ENCODE results near the gene HPS5. TPM values are rescaled to one million over a fixed set of nuclear protein-coding genes. Genes with fewer than 3 reads are reported as not detected.

Gene HPS5
- total and polyA plus RNA-seq, 2 of the 13 experiments (the other 11 are each of a cell fraction or from before 2014, with no cell fraction given): 6.6 to 25.5 TPM

- TF ChIP-seq ZBTB10 (CRISPR knock-in tag; IDR thresholded peaks at IDR 0.05; ENCODE audit: borderline replicate concordance) (no peak), ZNF556 (CRISPR knock-in tag; IDR thresholded peaks at IDR 0.05; ENCODE audit: borderline replicate concordance) (no peak), CAMTA2 (CRISPR knock-in tag; IDR thresholded peaks at IDR 0.05; ENCODE audit: borderline replicate concordance) (no peak), TAF1 (CRISPR knock-in tag; IDR thresholded peaks at IDR 0.05) (peak; percentile 41; the same call in 1 of the 2 replicates), ZNF10 (CRISPR knock-in tag; IDR thresholded peaks at IDR 0.05; ENCODE audit: borderline replicate concordance, low read depth) (no peak), ZNF275 (CRISPR knock-in tag; IDR thresholded peaks at IDR 0.05; ENCODE audit: borderline replicate concordance) (no peak), TIGD3 (CRISPR knock-in tag; IDR thresholded peaks at IDR 0.05; ENCODE audit: borderline replicate concordance) (no peak), ZNF878 (CRISPR knock-in tag; IDR thresholded peaks at IDR 0.05) (no peak), KLF9 (CRISPR knock-in tag; IDR thresholded peaks at IDR 0.05; ENCODE audit: low read depth) (no peak), HNRNPLL (IDR thresholded peaks at IDR 0.05; ENCODE audit: low read depth, low read length, poor library complexity, severe bottlenecking) (no peak), NAIF1 (CRISPR knock-in tag; IDR thresholded peaks at IDR 0.05; ENCODE audit: borderline replicate concordance) (no peak), NPAS2 (CRISPR knock-in tag; IDR thresholded peaks at IDR 0.05; ENCODE audit: borderline replicate concordance) (no peak)
- TF ChIP-seq, protein P1, sequence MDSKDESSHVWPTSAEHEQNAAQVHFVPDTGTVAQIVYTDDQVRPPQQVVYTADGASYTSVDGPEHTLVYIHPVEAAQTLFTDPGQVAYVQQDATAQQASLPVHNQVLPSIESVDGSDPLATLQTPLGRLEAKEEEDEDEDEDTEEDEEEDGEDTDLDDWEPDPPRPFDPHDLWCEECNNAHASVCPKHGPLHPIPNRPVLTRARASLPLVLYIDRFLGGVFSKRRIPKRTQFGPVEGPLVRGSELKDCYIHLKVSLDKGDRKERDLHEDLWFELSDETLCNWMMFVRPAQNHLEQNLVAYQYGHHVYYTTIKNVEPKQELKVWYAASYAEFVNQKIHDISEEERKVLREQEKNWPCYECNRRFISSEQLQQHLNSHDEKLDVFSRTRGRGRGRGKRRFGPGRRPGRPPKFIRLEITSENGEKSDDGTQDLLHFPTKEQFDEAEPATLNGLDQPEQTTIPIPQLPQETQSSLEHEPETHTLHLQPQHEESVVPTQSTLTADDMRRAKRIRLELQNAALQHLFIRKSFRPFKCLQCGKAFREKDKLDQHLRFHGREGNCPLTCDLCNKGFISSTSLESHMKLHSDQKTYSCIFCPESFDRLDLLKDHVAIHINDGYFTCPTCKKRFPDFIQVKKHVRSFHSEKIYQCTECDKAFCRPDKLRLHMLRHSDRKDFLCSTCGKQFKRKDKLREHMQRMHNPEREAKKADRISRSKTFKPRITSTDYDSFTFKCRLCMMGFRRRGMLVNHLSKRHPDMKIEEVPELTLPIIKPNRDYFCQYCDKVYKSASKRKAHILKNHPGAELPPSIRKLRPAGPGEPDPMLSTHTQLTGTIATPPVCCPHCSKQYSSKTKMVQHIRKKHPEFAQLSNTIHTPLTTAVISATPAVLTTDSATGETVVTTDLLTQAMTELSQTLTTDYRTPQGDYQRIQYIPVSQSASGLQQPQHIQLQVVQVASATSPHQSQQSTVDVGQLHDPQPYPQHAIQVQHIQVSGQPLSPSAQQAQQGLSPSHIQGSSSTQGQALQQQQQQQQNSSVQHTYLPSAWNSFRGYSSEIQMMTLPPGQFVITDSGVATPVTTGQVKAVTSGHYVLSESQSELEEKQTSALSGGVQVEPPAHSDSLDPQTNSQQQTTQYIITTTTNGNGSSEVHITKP (CRISPR knock-in tag; IDR thresholded peaks at IDR 0.05; ENCODE audit: low read depth): peak; percentile 87; the same call in 1 of the 2 replicates
- TF ChIP-seq, protein P2, sequence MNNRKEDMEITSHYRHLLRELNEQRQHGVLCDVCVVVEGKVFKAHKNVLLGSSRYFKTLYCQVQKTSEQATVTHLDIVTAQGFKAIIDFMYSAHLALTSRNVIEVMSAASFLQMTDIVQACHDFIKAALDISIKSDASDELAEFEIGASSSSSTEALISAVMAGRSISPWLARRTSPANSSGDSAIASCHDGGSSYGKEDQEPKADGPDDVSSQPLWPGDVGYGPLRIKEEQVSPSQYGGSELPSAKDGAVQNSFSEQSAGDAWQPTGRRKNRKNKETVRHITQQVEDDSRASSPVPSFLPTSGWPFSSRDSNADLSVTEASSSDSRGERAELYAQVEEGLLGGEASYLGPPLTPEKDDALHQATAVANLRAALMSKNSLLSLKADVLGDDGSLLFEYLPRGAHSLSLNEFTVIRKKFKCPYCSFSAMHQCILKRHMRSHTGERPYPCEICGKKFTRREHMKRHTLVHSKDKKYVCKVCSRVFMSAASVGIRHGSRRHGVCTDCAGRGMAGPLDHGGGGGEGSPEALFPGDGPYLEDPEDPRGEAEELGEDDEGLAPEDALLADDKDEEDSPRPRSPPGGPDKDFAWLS (CRISPR knock-in tag; IDR thresholded peaks at IDR 0.05; ENCODE audit: borderline replicate concordance): no peak
- TF ChIP-seq, protein P3, sequence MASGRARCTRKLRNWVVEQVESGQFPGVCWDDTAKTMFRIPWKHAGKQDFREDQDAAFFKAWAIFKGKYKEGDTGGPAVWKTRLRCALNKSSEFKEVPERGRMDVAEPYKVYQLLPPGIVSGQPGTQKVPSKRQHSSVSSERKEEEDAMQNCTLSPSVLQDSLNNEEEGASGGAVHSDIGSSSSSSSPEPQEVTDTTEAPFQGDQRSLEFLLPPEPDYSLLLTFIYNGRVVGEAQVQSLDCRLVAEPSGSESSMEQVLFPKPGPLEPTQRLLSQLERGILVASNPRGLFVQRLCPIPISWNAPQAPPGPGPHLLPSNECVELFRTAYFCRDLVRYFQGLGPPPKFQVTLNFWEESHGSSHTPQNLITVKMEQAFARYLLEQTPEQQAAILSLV (CRISPR knock-in tag; IDR thresholded peaks at IDR 0.05; ENCODE audit: borderline replicate concordance): no peak
Observed at GRCh38 chr11:18236664-18237356, 85.1 kb downstream of the HPS5 start, which contains the start of gene SAA4 (continued).
